Fibroblast of the aortic adventitia (primary cell): Measurements from ENCODE around the gene OSTN. TPM values are rescaled to one million over a fixed set of nuclear protein-coding genes. Genes with fewer than 3 reads are reported as not detected.
A peak's percentile ranks its signal among the peaks of the same experiment; 100 is the strongest.

ENCODE experiments used
- DNase-seq: peaks from one replicate; pipeline ENCODE4 v3.0.0-alpha.2; 2010; ENCODE audit warnings: low read depth
- H3K4me3 ChIP-seq: 2 replicates; pipeline ENCODE4 v1.5.1; 2011; ENCODE audit warnings: low read depth, mild to moderate bottlenecking, control low read depth, low read length, moderate library complexity
- CTCF ChIP-seq: IDR thresholded peaks from 2 replicates; pipeline ENCODE4 v1.5.1; 2011; ENCODE audit warnings: mild to moderate bottlenecking, low read length, control low read depth, inconsistent platforms; ENCODE audit not compliant: insufficient read depth
- total RNA-seq: library from RNA; depleted of rRNA; stranded (reverse); fragments of >200 nt; gene quantifications from 2 replicates; pipeline ENCODE4 v1.2.3, GENCODE V29; 2012; ENCODE audit warnings: low replicate concordance

Gene OSTN
- total RNA-seq, 1 donor, result 0.99 TPM

- TF ChIP-seq CTCF, result no peak
- H3K4me3 ChIP-seq, result no peak overlapping the region
- no peak for DNase-seq
Observed at GRCh38 chr3:191192941-191193340, 6.1 kb upstream of the OSTN start.

GRCh38 chr3:191197761-191198306, 1.2 kb upstream of the OSTN start:
- no peak overlapping the region for H3K4me3 ChIP-seq
- no peak for TF ChIP-seq CTCF
- no peak for DNase-seq

- no peak overlapping the region for H3K4me3 ChIP-seq
- DNase-seq, result no peak
- no peak for TF ChIP-seq CTCF
Observed at GRCh38 chr3:191198480-191198879, 561 bp upstream of the OSTN start.

GRCh38 chr3:191210032-191210431, 11.0 kb downstream of the OSTN start:
- no peak overlapping the region for H3K4me3 ChIP-seq
- no peak for TF ChIP-seq CTCF
- DNase-seq, result no peak

GRCh38 chr3:191216510-191216909, 17.5 kb downstream of the OSTN start:
- no peak for TF ChIP-seq CTCF
- DNase-seq, result peak; percentile 28
- H3K4me3 ChIP-seq, result no peak overlapping the region

- DNase-seq, result peak; percentile 86
- H3K4me3 ChIP-seq, result no peak overlapping the region
- no peak for TF ChIP-seq CTCF
Observed at GRCh38 chr3:191217301-191217700, 18.3 kb downstream of the OSTN start.

GRCh38 chr3:191220908-191221307, 21.9 kb downstream of the OSTN start:
- no peak for TF ChIP-seq CTCF
- DNase-seq, result no peak

More at GRCh38 chr3:191220908-191221307, 21.9 kb downstream of the OSTN start:
- H3K4me3 ChIP-seq, result no peak overlapping the region
